Stimulated activated CD4-positive, alpha-beta T cell treated with anti-CD3 and anti-CD28 coated beads, Interleukin-1b, Interleukin-23, amount 100 ng/mL, for 1 hour (primary cell): ENCODE results near the gene INHBB.

ENCODE experiments used
- DNase-seq, 2 donors: peaks; one replicate each; pipeline ENCODE4 v3.0.0-alpha.2; 2020; ENCODE audit warnings: low read depth in 2 of 2

Gene INHBB

GRCh38 chr2:120341977-120342376 is 4.0 kb upstream of the INHBB start:
- DNase-seq: no peak

GRCh38 chr2:120342446-120342845 is 3.5 kb upstream of the INHBB start:
- no peak for DNase-seq

GRCh38 chr2:120343100-120343432 is 2.9 kb upstream of the INHBB start:
- DNase-seq: no peak

- peak in 1 of 2 donors; percentile 34 for DNase-seq
Observed at GRCh38 chr2:120343433-120344105, 2.4 kb upstream of the INHBB start.

- DNase-seq: no peak
Observed at GRCh38 chr2:120344214-120344975, 1.5 kb upstream of the INHBB start.

GRCh38 chr2:120344976-120345581 is 857 bp upstream of the INHBB start:
- no peak for DNase-seq

- no peak for DNase-seq
Observed at GRCh38 chr2:120345608-120346007, 328 bp upstream of the INHBB start.

GRCh38 chr2:120346667-120347358 is 877 bp downstream of the INHBB start:
- DNase-seq: no peak

GRCh38 chr2:120347396-120348060 is 1.6 kb downstream of the INHBB start:
- no peak for DNase-seq

GRCh38 chr2:120348134-120348736 is 2.3 kb downstream of the INHBB start:
- DNase-seq: no peak

- DNase-seq: no peak
Observed at GRCh38 chr2:120348737-120349439, 3.0 kb downstream of the INHBB start.

GRCh38 chr2:120349440-120349921 is 3.5 kb downstream of the INHBB start:
- no peak for DNase-seq

- no peak for DNase-seq
Observed at GRCh38 chr2:120350080-120350479, 4.1 kb downstream of the INHBB start.

- DNase-seq: no peak
Observed at GRCh38 chr2:120350801-120351320, 4.9 kb downstream of the INHBB start.

- DNase-seq: no peak
Observed at GRCh38 chr2:120352696-120353590, 7.0 kb downstream of the INHBB start.

GRCh38 chr2:120353591-120353898 is 7.6 kb downstream of the INHBB start:
- no peak for DNase-seq

- no peak for DNase-seq
Observed at GRCh38 chr2:120353931-120354330, 8.0 kb downstream of the INHBB start.

- no peak for DNase-seq
Observed at GRCh38 chr2:120354467-120354866, 8.5 kb downstream of the INHBB start.

GRCh38 chr2:120354935-120355779 is 9.2 kb downstream of the INHBB start:
- no peak for DNase-seq
